Vagina (tissue), 2 donors: ENCODE results near the gene ASB4. TPM values are rescaled to one million over a fixed set of nuclear protein-coding genes. Genes with fewer than 3 reads are reported as not detected.

ENCODE experiments used
- DNase-seq, 2 donors: peaks; one replicate each; pipeline ENCODE4 v3.0.0-alpha.2; 2017; ENCODE audit errors: extremely low spot score in 2 of 2
- H3K27ac ChIP-seq: fragments of 200-600 bp; sonication (generic); one replicate; pipeline ENCODE4 v1.5.1; 2019
- H3K27me3 ChIP-seq: fragments of 200-600 bp; sonication (generic); one replicate; pipeline ENCODE4 v1.5.1; 2019
- H3K36me3 ChIP-seq, 2 donors: fragments of 200-600 bp; sonication (generic); one replicate each; pipeline ENCODE4 v1.5.1; 2017 to 2019
- H3K4me1 ChIP-seq: fragments of 200-600 bp; sonication (generic); one replicate; pipeline ENCODE4 v1.5.1; 2019
- H3K4me3 ChIP-seq, 2 donors: fragments of 200-600 bp; sonication (generic); 1 replicate in 1 of 2; 2 replicates in 1 of 2; pipeline ENCODE4 v1.5.1; 2016 to 2019
- H3K9me3 ChIP-seq: fragments of 200-600 bp; sonication (generic); one replicate; pipeline ENCODE4 v1.5.1; 2019
- CTCF ChIP-seq, 3 experiments: fragments of 450-650 bp in 2 of 3; fragments of 200-600 bp in 1 of 3; sonication (generic) in 1 of 3; IDR thresholded peaks; one replicate each; pipeline ENCODE4 v1.5.1; 2017 to 2019; ENCODE audit warnings: antibody characterized with exemption in 3 of 3, mild to moderate bottlenecking in 2 of 3, moderate library complexity in 2 of 3
- POLR2A ChIP-seq, 2 donors: fragments of 450-650 bp; IDR thresholded peaks; one replicate each; pipeline ENCODE4 v1.6.1; 2017; ENCODE audit warnings: antibody characterized with exemption in 2 of 2, mild to moderate bottlenecking in 2 of 2, moderate library complexity in 2 of 2
- POLR2AphosphoS5 ChIP-seq, 2 donors: sonication (generic); formaldehyde crosslinking; IDR thresholded peaks; one replicate each; pipeline ENCODE4 v1.9.0; 2017; ENCODE audit warnings: antibody characterized with exemption in 2 of 2, mild to moderate bottlenecking in 2 of 2, low read depth in 1 of 2; ENCODE audit not compliant: insufficient read depth in 1 of 2
- intact Hi-C: fragments of 100-400 bp; cut with DNase I; formaldehyde crosslinking; loops from one replicate; pipeline ENCODE4 v1.15.1; 2023
- total RNA-seq: library from RNA; depleted of rRNA; stranded (reverse); fragments of >200 nt; gene quantifications from one replicate; pipeline ENCODE4 v1.2.3, GENCODE V29; 2016

The ASB4 gene
- total RNA-seq, 1 donor from 2014 or later, result 0.25 TPM

- H3K36me3 ChIP-seq, result no peaks in the 10 kb centered on the region
- H3K27me3 ChIP-seq, result no peaks in the 10 kb centered on the region
- H3K4me1 ChIP-seq, result no peaks in the 10 kb centered on the region
- TF ChIP-seq POLR2A (IDR thresholded peaks at IDR 0.05) (no peak), CTCF (IDR thresholded peaks at IDR 0.05) (no peak)
- no peak overlapping the region for H3K4me3 ChIP-seq
- DNase-seq, result no peak
- intact Hi-C loops, result no loop called here
- H3K9me3 ChIP-seq, result no peaks in the 10 kb centered on the region
- H3K27ac ChIP-seq, result no peak overlapping the region
Observed at GRCh38 chr7:95490231-95490762, 4.6 kb downstream of the ASB4 start.

GRCh38 chr7:95491201-95491600, 5.5 kb downstream of the ASB4 start:
- H3K36me3 ChIP-seq, result no peaks in the 10 kb centered on the region
- no peak for TF ChIP-seq POLR2AphosphoS5 (IDR thresholded peaks at IDR 0.05; ENCODE audit: insufficient read depth in 1 of 2, low read depth in 1 of 2)
- TF ChIP-seq POLR2A (IDR thresholded peaks at IDR 0.05), result no peak
- TF ChIP-seq CTCF (IDR thresholded peaks at IDR 0.05), result no peak
- H3K4me1 ChIP-seq, result no peaks in the 10 kb centered on the region
- no peak overlapping the region for H3K4me3 ChIP-seq
- H3K27me3 ChIP-seq, result no peaks in the 10 kb centered on the region
- intact Hi-C loops, result no loop called here
- no peak overlapping the region for H3K27ac ChIP-seq
- no peak for DNase-seq
- H3K9me3 ChIP-seq, result no peaks in the 10 kb centered on the region

- no peak for TF ChIP-seq CTCF (IDR thresholded peaks at IDR 0.05)
- TF ChIP-seq POLR2AphosphoS5 (IDR thresholded peaks at IDR 0.05; ENCODE audit: insufficient read depth in 1 of 2, low read depth in 1 of 2), result no peak
- no peak for TF ChIP-seq POLR2A (IDR thresholded peaks at IDR 0.05)
- no peak for DNase-seq
- H3K27me3 ChIP-seq, result no peaks in the 10 kb centered on the region
- H3K9me3 ChIP-seq, result no peaks in the 10 kb centered on the region
- no peaks in the 10 kb centered on the region for H3K4me1 ChIP-seq
- no peak overlapping the region for H3K4me3 ChIP-seq
- no peaks in the 10 kb centered on the region for H3K36me3 ChIP-seq
- intact Hi-C loops, result no loop called here
- no peak overlapping the region for H3K27ac ChIP-seq
Observed at GRCh38 chr7:95491634-95492314, 6.0 kb downstream of the ASB4 start.

GRCh38 chr7:95493247-95493646, 7.5 kb downstream of the ASB4 start:
- Histone ChIP-seq H3K9me3 (no peaks in the 10 kb centered on the region), H3K4me3 (no peak overlapping the region), H3K4me1 (no peaks in the 10 kb centered on the region), H3K27me3 (no peaks in the 10 kb centered on the region), H3K27ac (no peak overlapping the region), H3K36me3 (no peaks in the 10 kb centered on the region)
- no peak for TF ChIP-seq POLR2AphosphoS5 (IDR thresholded peaks at IDR 0.05; ENCODE audit: insufficient read depth in 1 of 2, low read depth in 1 of 2)
- TF ChIP-seq CTCF (IDR thresholded peaks at IDR 0.05), result no peak
- TF ChIP-seq POLR2A (IDR thresholded peaks at IDR 0.05), result no peak
- intact Hi-C loops, result no loop called here
- DNase-seq, result no peak

GRCh38 chr7:95493844-95494243, 8.1 kb downstream of the ASB4 start:
- H3K4me1 ChIP-seq, result no peaks in the 10 kb centered on the region
- TF ChIP-seq POLR2AphosphoS5 (IDR thresholded peaks at IDR 0.05; ENCODE audit: insufficient read depth in 1 of 2, low read depth in 1 of 2) (no peak), POLR2A (IDR thresholded peaks at IDR 0.05) (no peak), CTCF (IDR thresholded peaks at IDR 0.05) (no peak)
- H3K9me3 ChIP-seq, result no peaks in the 10 kb centered on the region
- no peaks in the 10 kb centered on the region for H3K36me3 ChIP-seq
- intact Hi-C loops, result no loop called here
- no peaks in the 10 kb centered on the region for H3K27me3 ChIP-seq
- no peak for DNase-seq
- H3K27ac ChIP-seq, result no peak overlapping the region
- no peak overlapping the region for H3K4me3 ChIP-seq
